CD4-positive, CD25-positive, alpha-beta regulatory T cell (primary cell): Measurements from ENCODE around the gene SNAPC4. TPM values are rescaled to one million over a fixed set of nuclear protein-coding genes. Genes with fewer than 3 reads are reported as not detected.

Experiments used
- ATAC-seq, 2 donors: fragments of 150-1000 bp; cut with Tn5 transposase; one replicate each; pipeline ENCODE4 v1.10.0; 2021; ENCODE audit warnings: low read depth in 2 of 2, moderate number of reproducible peaks in 2 of 2, moderate library complexity in 1 of 2
- DNase-seq, 3 donors: peaks; one replicate each; pipeline versions ENCODE4 v3.0.0 to v3.0.0-alpha.2; 2012 to 2022; ENCODE audit warnings: mixed read lengths in 1 of 3
- H3K27ac ChIP-seq: one replicate; pipeline ENCODE4 v1.7.0; 2013; ENCODE audit warnings: mild to moderate bottlenecking, low read length; ENCODE audit not compliant: insufficient read depth, poor library complexity, severe bottlenecking
- H3K27me3 ChIP-seq: one replicate; pipeline ENCODE4 v1.7.0; 2013; ENCODE audit warnings: low read length; ENCODE audit not compliant: control insufficient read depth, insufficient read depth
- H3K36me3 ChIP-seq: one replicate; pipeline ENCODE4 v1.7.0; 2013; ENCODE audit warnings: mild to moderate bottlenecking, low read length, moderate library complexity; ENCODE audit not compliant: control insufficient read depth, insufficient read depth
- H3K4me1 ChIP-seq: 2 replicates; pipeline ENCODE4 v1.7.0; 2013; ENCODE audit warnings: mild to moderate bottlenecking, low read length; ENCODE audit not compliant: insufficient read depth, control insufficient read depth, poor library complexity, severe bottlenecking
- H3K4me3 ChIP-seq: one replicate; pipeline ENCODE4 v1.7.0; 2013; ENCODE audit warnings: low read depth, mild to moderate bottlenecking, low read length, moderate library complexity
- H3K9me3 ChIP-seq, 2 experiments: 1 replicate in 1 of 2; 2 replicates in 1 of 2; pipeline ENCODE4 v1.7.0; 2013; ENCODE audit warnings: low read length in 2 of 2, mild to moderate bottlenecking in 1 of 2, moderate library complexity in 1 of 2; ENCODE audit not compliant: control insufficient read depth in 2 of 2
- H3K27ac Mint-ChIP-seq, 3 donors: one replicate each; pipeline ENCODE4 v1.8.0; 2020 to 2022; ENCODE audit warnings: mild to moderate bottlenecking in 3 of 3, mixed read lengths in 3 of 3, moderate library complexity in 2 of 3
- H3K27me3 Mint-ChIP-seq: one replicate; pipeline ENCODE4 v1.8.0; 2022; ENCODE audit warnings: mild to moderate bottlenecking, mixed read lengths
- H3K36me3 Mint-ChIP-seq: one replicate; pipeline ENCODE4 v1.8.0; 2020; ENCODE audit warnings: mixed read lengths
- H3K4me1 Mint-ChIP-seq, 4 donors: one replicate each; pipeline ENCODE4 v1.8.0; 2020 to 2022; ENCODE audit warnings: mixed read lengths in 4 of 4, mild to moderate bottlenecking in 1 of 4
- H3K4me3 Mint-ChIP-seq, 4 donors: one replicate each; pipeline ENCODE4 v1.8.0; 2020 to 2022; ENCODE audit warnings: mild to moderate bottlenecking in 4 of 4, mixed read lengths in 4 of 4, moderate library complexity in 3 of 4
- H3K9me3 Mint-ChIP-seq, 7 donors: one replicate each; pipeline ENCODE4 v1.8.0; 2020 to 2022; ENCODE audit warnings: mixed read lengths in 7 of 7, mild to moderate bottlenecking in 3 of 7, moderate library complexity in 2 of 7
- polyA plus RNA-seq, 4 donors: library from polyadenylated mRNA; unstranded; fragments of 300-500 nt; fragmentation: Illumina TruSeq; gene quantifications; one replicate each; pipeline ENCODE4 v1.2.3, GENCODE V29; 2021
- total RNA-seq: library from RNA; stranded (reverse); gene quantifications from one replicate; pipeline ENCODE4 v1.2.3, GENCODE V29; 2022

Gene SNAPC4
- total and polyA plus RNA-seq, 5 donors from 2014 or later, result 0.40 to 13.3 (median 1.1) TPM

- Histone ChIP-seq H3K4me3 (no peak overlapping the region), H3K27me3 (no peaks in the 10 kb centered on the region), H3K9me3 (no peaks in the 10 kb centered on the region), H3K36me3 (peaks cover 5% of the 10 kb centered on the region), H3K4me1 (peaks cover 33% of the 10 kb centered on the region), H3K27ac (no peak overlapping the region)
- DNase-seq (no peak), ATAC-seq (no peak)
- Mint-ChIP-seq H3K27me3 (peaks cover 4% of the 10 kb centered on the region), H3K4me1 (peaks cover 0 to 29% (median 19%) of the 10 kb centered on the region in 4 donors), H3K27ac (peak overlapping the region; percentile 44 to 80 (median 52)), H3K9me3 (no peaks in the 10 kb centered on the region), H3K36me3 (peaks cover 10% of the 10 kb centered on the region), H3K4me3 (peak overlapping the region; percentile 87 to 95 (median 92))
These were observed 37.5 kb upstream of the SNAPC4 start for GRCh38 chr9:136437430-136437829.

DNA sequence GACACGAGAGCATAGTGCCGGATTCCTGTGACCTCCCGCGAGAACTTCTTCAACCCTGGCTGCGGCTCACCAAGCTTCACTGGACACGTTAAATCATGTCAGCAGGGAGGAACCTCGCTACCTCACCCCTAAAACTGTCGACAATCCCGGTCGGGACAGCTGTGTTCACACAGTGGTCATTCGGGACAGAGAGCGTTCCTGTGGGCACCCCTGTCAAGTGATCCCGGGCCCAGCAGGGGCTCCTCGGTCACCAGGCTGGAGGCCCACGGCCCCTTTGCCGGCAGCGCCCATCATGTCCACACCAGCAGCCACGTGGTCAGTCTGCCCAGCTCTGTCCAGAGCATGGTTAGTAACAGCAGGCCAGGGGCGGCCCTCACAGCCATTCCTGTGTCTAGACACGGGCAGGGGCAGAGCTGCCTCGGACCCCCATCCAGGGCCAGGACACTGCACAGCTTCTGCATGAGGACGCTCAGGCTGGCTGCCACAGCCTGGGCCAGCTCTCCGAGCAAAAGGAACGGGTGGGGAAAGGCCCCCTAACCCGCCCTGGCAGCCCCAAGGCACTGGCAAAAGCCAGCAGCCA is 36.2 kb upstream of the SNAPC4 start:
- Histone ChIP-seq H3K36me3 (no peaks in the 10 kb centered on the region), H3K9me3 (no peaks in the 10 kb centered on the region), H3K4me1 (peaks cover 33% of the 10 kb centered on the region), H3K4me3 (no peak overlapping the region), H3K27me3 (no peaks in the 10 kb centered on the region), H3K27ac (no peak overlapping the region)
- ATAC-seq, result no peak
- Mint-ChIP-seq H3K27ac (peak overlapping the region; percentile 43 to 92 (median 75)), H3K36me3 (peaks cover 5% of the 10 kb centered on the region), H3K9me3 (no peaks in the 10 kb centered on the region), H3K4me3 (peak overlapping the region in 3 of 4 donors; percentile 87 to 95 (median 90)), H3K4me1 (peaks cover 0 to 27% (median 19%) of the 10 kb centered on the region in 4 donors), H3K27me3 (peaks cover 4% of the 10 kb centered on the region)
- DNase-seq, result no peak

- Mint-ChIP-seq H3K36me3 (peaks cover 5% of the 10 kb centered on the region), H3K27me3 (no peaks in the 10 kb centered on the region), H3K27ac (no peak overlapping the region), H3K4me3 (no peak overlapping the region), H3K4me1 (peaks cover 0 to 27% (median 19%) of the 10 kb centered on the region in 4 donors), H3K9me3 (no peaks in the 10 kb centered on the region)
- ATAC-seq (no peak), DNase-seq (no peak)
- Histone ChIP-seq H3K27ac (no peak overlapping the region), H3K4me3 (no peak overlapping the region), H3K9me3 (no peaks in the 10 kb centered on the region), H3K27me3 (no peaks in the 10 kb centered on the region), H3K4me1 (peaks cover 28% of the 10 kb centered on the region), H3K36me3 (peaks cover 10% of the 10 kb centered on the region)
These were observed 34.7 kb upstream of the SNAPC4 start for GRCh38 chr9:136434580-136435169.

DNA sequence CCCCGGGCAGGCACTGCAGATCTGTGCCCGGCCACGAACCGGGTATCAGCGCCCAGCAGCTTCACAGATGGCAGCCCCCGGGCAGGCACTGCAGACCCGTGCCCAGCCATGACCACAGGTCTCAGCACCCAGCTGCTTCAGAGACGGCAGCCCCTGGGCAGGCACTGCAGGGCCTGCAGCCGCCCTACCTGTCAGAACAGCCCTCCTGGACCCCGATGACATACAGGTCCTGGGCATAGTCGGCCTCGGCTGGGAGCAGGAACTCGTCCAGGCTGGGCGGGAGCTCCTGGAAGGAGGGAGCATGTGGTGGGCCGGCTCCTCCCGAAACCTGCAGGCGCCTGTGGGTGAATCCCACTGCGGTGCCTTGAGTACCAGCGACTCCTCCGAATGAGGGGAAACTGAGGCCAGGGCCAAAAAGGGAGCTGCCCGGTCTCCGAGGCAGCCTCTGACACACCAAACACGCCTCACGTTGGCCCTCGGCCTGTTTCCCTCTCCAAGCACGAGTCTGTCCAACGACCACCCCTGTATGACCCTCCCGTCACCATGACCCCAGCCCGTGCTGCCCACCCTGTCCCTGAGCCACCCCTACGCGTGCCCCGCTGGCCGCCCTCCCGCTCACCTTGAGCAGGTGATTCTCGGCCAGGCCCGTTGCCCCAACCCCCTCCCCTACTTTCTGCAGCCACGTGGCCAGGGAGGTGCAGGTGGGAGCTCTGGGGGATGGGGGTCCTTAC is 34.0 kb upstream of the SNAPC4 start:
- Mint-ChIP-seq H3K36me3 (peaks cover 5% of the 10 kb centered on the region), H3K9me3 (no peaks in the 10 kb centered on the region), H3K27me3 (no peaks in the 10 kb centered on the region), H3K4me3 (no peak overlapping the region), H3K4me1 (peaks cover 0 to 27% (median 19%) of the 10 kb centered on the region in 4 donors), H3K27ac (no peak overlapping the region)
- Histone ChIP-seq H3K4me3 (no peak overlapping the region), H3K27me3 (no peaks in the 10 kb centered on the region), H3K9me3 (no peaks in the 10 kb centered on the region), H3K4me1 (peaks cover 28% of the 10 kb centered on the region), H3K36me3 (peaks cover 13% of the 10 kb centered on the region), H3K27ac (no peak overlapping the region)
- no peak for ATAC-seq
- DNase-seq, result no peak

DNA sequence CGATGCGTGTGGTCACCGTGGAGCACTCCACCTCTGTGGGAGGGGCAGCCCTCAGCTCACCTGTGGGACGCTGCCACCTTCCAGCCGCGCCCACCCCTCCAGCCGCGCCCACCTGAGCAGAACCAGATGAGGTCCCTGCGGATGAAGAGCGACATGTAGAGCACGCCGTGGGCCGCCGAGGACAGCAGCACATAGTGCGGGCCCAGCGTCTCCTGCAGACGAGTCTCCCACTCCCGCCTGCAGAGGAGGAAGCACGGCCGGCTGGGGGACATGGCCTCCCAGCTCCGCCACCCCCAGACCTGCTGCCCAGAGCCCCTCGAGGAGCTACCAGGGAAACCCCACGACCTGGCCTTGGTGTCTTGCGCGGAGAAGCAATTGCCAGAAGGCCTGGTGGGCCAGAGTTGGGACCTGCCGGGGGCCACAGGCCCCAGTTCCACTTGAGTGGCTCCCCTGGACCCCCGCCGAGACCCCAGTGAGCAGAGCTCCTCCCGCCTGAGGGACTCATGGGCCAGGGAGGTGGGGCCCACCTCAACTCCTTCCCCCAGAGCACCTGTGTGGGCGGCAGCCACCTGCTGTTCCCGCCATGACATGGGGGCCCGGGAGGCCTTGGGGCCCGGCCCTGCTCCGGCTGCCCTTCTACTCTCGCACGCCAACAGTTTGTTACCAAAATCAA is 33.2 kb upstream of the SNAPC4 start:
- Mint-ChIP-seq H3K27me3 (no peaks in the 10 kb centered on the region), H3K27ac (no peak overlapping the region), H3K9me3 (no peaks in the 10 kb centered on the region), H3K36me3 (peaks cover 5% of the 10 kb centered on the region), H3K4me1 (peaks cover 0 to 24% (median 18%) of the 10 kb centered on the region in 4 donors), H3K4me3 (no peak overlapping the region)
- DNase-seq (no peak), ATAC-seq (no peak)
- H3K9me3 ChIP-seq, result no peaks in the 10 kb centered on the region
- no peak overlapping the region for H3K4me3 ChIP-seq
- H3K36me3 ChIP-seq, result peaks cover 13% of the 10 kb centered on the region
- no peaks in the 10 kb centered on the region for H3K27me3 ChIP-seq
- H3K27ac ChIP-seq, result no peak overlapping the region
- H3K4me1 ChIP-seq, result peaks cover 21% of the 10 kb centered on the region

DNA sequence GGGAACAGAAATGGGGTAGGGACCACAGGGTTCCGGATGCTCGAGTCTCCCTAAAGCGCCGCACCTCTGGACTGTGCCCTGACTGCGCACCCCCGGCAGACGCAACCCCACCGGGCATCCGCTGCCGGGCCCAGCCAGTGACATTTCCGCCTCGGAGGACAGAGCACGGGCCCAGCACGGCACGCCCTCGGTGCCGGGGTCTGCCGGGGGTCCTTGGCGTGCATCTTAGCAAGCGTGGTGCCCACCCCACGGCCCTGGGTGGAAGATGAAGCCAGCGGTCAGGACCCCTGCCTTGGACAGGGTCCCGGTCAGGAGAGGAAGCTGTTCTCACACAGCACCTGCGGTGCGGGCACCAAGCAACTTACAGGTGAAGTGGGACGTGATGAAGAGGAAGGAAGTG is 32.6 kb upstream of the SNAPC4 start:
- H3K36me3 ChIP-seq, result peaks cover 13% of the 10 kb centered on the region
- Mint-ChIP-seq H3K36me3 (peaks cover 5% of the 10 kb centered on the region), H3K4me1 (peaks cover 0 to 20% (median 16%) of the 10 kb centered on the region in 4 donors), H3K27ac (no peak overlapping the region), H3K9me3 (no peaks in the 10 kb centered on the region), H3K27me3 (no peaks in the 10 kb centered on the region), H3K4me3 (no peak overlapping the region)
- DNase-seq (no peak), ATAC-seq (no peak)
- H3K4me3 ChIP-seq, result no peak overlapping the region
- peaks cover 15% of the 10 kb centered on the region for H3K4me1 ChIP-seq
- H3K9me3 ChIP-seq, result no peaks in the 10 kb centered on the region
- no peak overlapping the region for H3K27ac ChIP-seq
- H3K27me3 ChIP-seq, result no peaks in the 10 kb centered on the region

- Mint-ChIP-seq H3K4me1 (peaks cover 0 to 12% (median 10%) of the 10 kb centered on the region in 4 donors), H3K27ac (no peak overlapping the region), H3K4me3 (no peak overlapping the region), H3K36me3 (peaks cover 5% of the 10 kb centered on the region), H3K27me3 (no peaks in the 10 kb centered on the region), H3K9me3 (no peaks in the 10 kb centered on the region)
- ATAC-seq, result no peak
- DNase-seq, result no peak
- Histone ChIP-seq H3K27me3 (no peaks in the 10 kb centered on the region), H3K9me3 (no peaks in the 10 kb centered on the region), H3K4me1 (peaks cover 8% of the 10 kb centered on the region), H3K4me3 (no peak overlapping the region), H3K27ac (no peak overlapping the region), H3K36me3 (peaks cover 13% of the 10 kb centered on the region)
These were observed 31.9 kb upstream of the SNAPC4 start for GRCh38 chr9:136431782-136432350.
